Progenitor cell of endocrine pancreas (in vitro differentiated cells): Measurements from ENCODE around the gene RAPGEF4. TPM values are rescaled to one million over a fixed set of nuclear protein-coding genes. Genes with fewer than 3 reads are reported as not detected.

Experiments
- DNase-seq: peaks from one replicate; pipeline ENCODE4 v3.0.0; 2021; ENCODE audit warnings: low spot score; ENCODE audit not compliant: unreplicated experiment
- H3K27ac Mint-ChIP-seq: 2 replicates; pipeline ENCODE4 v1.8.0; 2021; ENCODE audit warnings: mild to moderate bottlenecking, moderate library complexity, mixed read lengths
- H3K27me3 Mint-ChIP-seq: 2 replicates; pipeline ENCODE4 v1.8.0; 2021; ENCODE audit warnings: mixed read lengths
- H3K36me3 Mint-ChIP-seq: 2 replicates; pipeline ENCODE4 v1.8.0; 2022; ENCODE audit warnings: mixed read lengths; ENCODE audit not compliant: insufficient read depth
- H3K4me1 Mint-ChIP-seq: 2 replicates; pipeline ENCODE4 v1.8.0; 2021; ENCODE audit warnings: low read depth, mixed read lengths
- H3K4me3 Mint-ChIP-seq: 2 replicates; pipeline ENCODE4 v1.8.0; 2021; ENCODE audit warnings: low read depth, mild to moderate bottlenecking, moderate library complexity, mixed read lengths
- H3K9me3 Mint-ChIP-seq: 2 replicates; pipeline ENCODE4 v1.8.0; 2021; ENCODE audit warnings: low read depth, mixed read lengths
- total RNA-seq: library from RNA; stranded (reverse); gene quantifications from 2 replicates; pipeline ENCODE4 v1.2.1, GENCODE V29; 2021
- TF ChIP-seq, protein P1 (sequence below): fragments of 200-600 bp; sonication (generic); IDR thresholded peaks from one replicate; pipeline ENCODE4 v1.5.0; 2021; ENCODE audit warnings: antibody characterized with exemption, mild to moderate bottlenecking; ENCODE audit not compliant: unreplicated experiment

Gene RAPGEF4
- total RNA-seq, 1 donor from 2014 or later = 8.6 TPM

DNA sequence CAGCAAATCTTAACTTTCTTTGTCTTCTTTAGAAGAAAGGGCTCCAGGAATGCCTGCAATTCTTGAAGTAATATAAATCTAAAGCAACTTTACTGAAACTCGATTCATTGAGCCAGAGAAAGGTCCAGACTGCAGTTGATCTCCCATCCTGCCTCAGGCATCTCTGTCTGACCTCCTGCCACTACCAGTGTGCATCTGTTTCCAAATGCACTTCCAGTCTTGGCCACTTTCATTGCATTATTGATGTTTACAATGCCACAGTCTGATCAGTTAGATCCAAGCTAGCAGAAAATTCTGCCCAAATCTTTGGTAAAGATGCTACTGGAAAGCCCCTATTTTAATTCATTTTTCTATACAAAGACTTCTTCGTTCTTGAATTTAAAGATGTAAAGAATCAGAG, 158.0 kb downstream of the RAPGEF4 start:
- Mint-ChIP-seq H3K9me3 (no peaks in the 10 kb centered on the region), H3K36me3 (no peaks in the 10 kb centered on the region), H3K27ac (no peak overlapping the region), H3K27me3 (peaks cover 3% of the 10 kb centered on the region), H3K4me1 (no peaks in the 10 kb centered on the region), H3K4me3 (no peak overlapping the region)
- no peak for DNase-seq
- TF ChIP-seq, protein P1, sequence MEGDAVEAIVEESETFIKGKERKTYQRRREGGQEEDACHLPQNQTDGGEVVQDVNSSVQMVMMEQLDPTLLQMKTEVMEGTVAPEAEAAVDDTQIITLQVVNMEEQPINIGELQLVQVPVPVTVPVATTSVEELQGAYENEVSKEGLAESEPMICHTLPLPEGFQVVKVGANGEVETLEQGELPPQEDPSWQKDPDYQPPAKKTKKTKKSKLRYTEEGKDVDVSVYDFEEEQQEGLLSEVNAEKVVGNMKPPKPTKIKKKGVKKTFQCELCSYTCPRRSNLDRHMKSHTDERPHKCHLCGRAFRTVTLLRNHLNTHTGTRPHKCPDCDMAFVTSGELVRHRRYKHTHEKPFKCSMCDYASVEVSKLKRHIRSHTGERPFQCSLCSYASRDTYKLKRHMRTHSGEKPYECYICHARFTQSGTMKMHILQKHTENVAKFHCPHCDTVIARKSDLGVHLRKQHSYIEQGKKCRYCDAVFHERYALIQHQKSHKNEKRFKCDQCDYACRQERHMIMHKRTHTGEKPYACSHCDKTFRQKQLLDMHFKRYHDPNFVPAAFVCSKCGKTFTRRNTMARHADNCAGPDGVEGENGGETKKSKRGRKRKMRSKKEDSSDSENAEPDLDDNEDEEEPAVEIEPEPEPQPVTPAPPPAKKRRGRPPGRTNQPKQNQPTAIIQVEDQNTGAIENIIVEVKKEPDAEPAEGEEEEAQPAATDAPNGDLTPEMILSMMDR = no peak

DNA sequence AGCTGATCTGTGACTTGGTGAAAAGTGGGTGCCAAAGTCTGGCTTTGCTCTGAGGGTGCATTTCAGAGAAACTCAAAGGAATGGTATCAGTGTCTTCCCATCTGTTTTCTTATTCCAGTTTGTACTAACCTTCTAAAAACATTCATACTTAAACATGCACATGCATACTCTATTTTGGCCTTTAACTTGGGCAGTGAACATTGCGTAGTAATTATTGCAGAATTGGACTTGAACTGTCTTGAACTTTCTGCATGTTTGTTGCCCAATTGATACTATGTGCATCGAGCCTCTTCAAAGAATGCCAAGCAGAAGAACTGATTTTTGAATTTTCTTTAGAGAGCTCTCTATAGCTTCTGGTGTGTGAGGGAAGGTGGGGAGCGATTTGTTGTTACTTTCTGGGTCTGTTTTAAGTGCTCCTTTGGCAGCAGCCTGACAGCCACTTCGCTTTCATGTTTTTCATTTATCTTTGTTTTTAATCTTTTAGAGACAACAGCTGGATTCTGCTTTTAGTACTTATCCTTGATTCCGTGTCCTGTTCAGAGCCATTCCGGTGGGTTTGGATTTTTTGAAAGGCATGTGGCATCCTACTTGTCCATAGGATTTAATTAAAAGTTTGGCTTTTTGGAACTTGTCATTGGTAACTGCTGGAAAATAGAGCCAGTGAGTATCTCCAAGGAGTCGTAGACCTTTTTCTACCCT, 159.2 kb downstream of the RAPGEF4 start:
- Mint-ChIP-seq H3K27me3 (peaks cover 3% of the 10 kb centered on the region), H3K4me3 (no peak overlapping the region), H3K36me3 (no peaks in the 10 kb centered on the region), H3K4me1 (no peaks in the 10 kb centered on the region), H3K9me3 (no peaks in the 10 kb centered on the region), H3K27ac (no peak overlapping the region)
- TF ChIP-seq, protein P1 = no peak
- DNase-seq = no peak

DNA sequence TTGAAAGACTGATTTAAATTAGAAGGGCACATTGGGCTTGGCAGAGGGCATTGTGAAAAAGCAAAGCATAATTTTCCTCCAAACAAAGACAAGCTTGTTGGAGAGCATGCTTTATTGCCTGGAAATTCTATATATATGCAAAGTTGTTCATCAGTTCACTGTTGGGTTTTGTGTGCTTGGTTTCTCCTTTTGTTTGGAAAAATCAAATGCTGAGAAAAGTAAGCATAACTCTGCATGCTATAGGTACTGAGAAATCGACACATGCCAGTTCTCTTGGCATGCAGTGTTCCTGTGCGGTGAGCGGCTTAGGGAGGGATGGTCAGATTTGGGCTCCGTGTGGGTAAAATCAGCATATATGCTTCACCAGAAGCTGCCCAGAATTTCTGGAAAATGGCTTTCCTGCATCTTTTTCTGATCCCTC, 161.0 kb downstream of the RAPGEF4 start:
- peaks cover 3% of the 10 kb centered on the region for H3K27me3 Mint-ChIP-seq
- H3K9me3 Mint-ChIP-seq = no peaks in the 10 kb centered on the region
- no peak for DNase-seq
- no peak overlapping the region for H3K4me3 Mint-ChIP-seq
- no peaks in the 10 kb centered on the region for H3K36me3 Mint-ChIP-seq
- H3K4me1 Mint-ChIP-seq = no peaks in the 10 kb centered on the region
- H3K27ac Mint-ChIP-seq = no peak overlapping the region
- TF ChIP-seq, protein P1 = no peak

DNA sequence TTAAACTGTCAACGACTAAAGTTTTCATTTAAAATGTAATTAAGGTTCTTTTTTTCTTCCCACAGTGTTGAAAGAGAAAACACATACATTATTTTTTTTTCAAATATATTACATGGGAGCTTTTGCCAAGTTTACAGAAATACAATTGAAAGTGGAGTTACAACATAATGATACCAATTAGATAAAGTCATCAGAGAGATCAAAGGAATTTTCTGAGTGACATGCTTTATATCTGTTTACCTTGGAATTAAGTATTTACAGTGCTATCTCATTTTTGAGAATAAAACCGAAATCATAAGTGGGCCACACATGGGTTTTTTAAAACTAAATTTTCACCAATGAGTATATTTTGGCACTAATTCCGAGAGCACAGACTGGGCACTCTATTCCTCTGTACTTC, 165.2 kb downstream of the RAPGEF4 start:
- Mint-ChIP-seq H3K27ac (no peak overlapping the region), H3K9me3 (no peaks in the 10 kb centered on the region), H3K4me3 (no peak overlapping the region), H3K27me3 (no peaks in the 10 kb centered on the region), H3K4me1 (no peaks in the 10 kb centered on the region), H3K36me3 (no peaks in the 10 kb centered on the region)
- DNase-seq = no peak
- TF ChIP-seq, protein P1 = no peak

DNA sequence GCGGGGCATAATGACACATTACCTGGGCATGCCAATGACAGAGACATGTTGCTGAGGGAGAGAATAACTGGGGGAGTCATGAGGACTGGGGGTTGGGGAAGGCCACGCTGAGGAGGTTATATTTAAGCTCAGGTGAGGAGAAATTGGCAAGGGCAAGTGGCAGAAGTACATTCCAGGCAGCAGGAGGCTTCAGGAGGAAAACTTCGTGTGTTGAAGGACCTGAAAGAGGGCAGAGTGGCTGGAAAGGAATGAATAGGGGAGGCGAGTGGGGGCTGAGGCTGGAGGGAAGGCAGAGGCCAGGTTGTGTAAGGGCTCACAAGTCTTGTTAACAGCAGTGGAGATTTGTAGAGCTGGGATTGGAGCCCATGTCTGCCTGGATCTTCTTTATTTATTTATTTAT, 166.3 kb downstream of the RAPGEF4 start:
- H3K9me3 Mint-ChIP-seq = no peaks in the 10 kb centered on the region
- no peaks in the 10 kb centered on the region for H3K4me1 Mint-ChIP-seq
- DNase-seq = no peak
- no peaks in the 10 kb centered on the region for H3K36me3 Mint-ChIP-seq
- H3K27me3 Mint-ChIP-seq = no peaks in the 10 kb centered on the region
- no peak overlapping the region for H3K27ac Mint-ChIP-seq
- TF ChIP-seq, protein P1 = no peak
- no peak overlapping the region for H3K4me3 Mint-ChIP-seq
